Astrocyte (in vitro differentiated cells and primary cell): ENCODE results near the gene CCDC178.
A peak's percentile ranks its signal among the peaks of the same experiment; 100 is the strongest.

ENCODE experiments used
- EZH2 ChIP-seq: IDR thresholded peaks from 2 replicates; pipeline ENCODE4 v1.6.1; 2012; ENCODE audit warnings: mild to moderate bottlenecking, low read length, inconsistent platforms; ENCODE audit not compliant: insufficient read depth
- TF ChIP-seq, protein P1 (sequence below): IDR thresholded peaks from 2 replicates; pipeline ENCODE4 v1.5.1; 2011; ENCODE audit warnings: low read depth, mild to moderate bottlenecking, inconsistent platforms, low read length, moderate library complexity; ENCODE audit not compliant: insufficient read depth

DNA sequence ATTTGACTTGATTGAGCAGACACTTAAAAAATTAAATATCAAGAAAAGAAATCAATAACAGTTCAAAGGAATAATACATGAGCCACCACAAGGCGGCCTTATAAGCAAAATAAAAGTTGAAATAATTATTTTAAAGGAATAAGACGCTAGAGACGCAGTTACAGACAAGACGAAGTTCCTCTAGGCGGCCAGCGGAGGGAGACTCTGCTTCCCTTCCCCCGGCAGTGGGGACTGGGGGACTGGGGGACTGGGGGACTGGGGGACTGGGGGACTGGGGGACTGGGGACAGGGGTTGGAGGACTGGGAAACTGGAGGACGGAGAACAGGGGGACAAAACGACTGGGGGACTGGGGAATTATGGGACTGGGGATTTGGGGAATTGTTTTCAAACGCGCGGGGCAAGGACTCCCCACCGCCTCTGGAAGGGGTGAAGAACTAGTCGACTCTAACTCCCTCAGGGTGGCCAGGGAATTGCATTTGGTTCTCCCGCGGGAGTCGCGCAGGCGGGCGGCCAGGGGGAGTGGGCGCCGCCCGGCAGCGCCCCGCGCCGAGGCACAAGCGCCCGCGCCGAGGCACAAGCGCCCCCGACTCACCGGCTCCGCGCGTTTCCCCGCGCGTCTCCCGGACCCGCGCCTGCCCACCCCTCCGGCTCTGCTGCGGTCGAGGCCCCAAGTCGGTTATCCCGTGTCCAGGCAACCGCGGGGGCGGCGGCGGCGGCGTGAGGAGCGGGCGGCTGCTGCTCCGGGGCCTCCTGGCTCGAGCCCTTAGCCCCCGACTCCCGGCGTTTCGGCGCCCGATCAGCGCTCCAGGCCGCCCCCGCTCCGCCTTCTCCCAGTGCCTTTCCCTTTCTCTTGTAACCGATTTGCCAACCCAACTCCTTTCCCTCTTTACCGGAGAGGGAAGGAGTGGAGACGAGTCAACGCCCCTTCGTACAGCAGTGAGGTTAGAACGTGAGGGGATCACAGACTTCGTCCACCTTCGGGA lies at the start of gene CCDC178:
- TF ChIP-seq, protein P1, sequence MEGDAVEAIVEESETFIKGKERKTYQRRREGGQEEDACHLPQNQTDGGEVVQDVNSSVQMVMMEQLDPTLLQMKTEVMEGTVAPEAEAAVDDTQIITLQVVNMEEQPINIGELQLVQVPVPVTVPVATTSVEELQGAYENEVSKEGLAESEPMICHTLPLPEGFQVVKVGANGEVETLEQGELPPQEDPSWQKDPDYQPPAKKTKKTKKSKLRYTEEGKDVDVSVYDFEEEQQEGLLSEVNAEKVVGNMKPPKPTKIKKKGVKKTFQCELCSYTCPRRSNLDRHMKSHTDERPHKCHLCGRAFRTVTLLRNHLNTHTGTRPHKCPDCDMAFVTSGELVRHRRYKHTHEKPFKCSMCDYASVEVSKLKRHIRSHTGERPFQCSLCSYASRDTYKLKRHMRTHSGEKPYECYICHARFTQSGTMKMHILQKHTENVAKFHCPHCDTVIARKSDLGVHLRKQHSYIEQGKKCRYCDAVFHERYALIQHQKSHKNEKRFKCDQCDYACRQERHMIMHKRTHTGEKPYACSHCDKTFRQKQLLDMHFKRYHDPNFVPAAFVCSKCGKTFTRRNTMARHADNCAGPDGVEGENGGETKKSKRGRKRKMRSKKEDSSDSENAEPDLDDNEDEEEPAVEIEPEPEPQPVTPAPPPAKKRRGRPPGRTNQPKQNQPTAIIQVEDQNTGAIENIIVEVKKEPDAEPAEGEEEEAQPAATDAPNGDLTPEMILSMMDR, result peak; percentile 50
- no peak for TF ChIP-seq EZH2
